ENCODE results near the gene VSIG10. TPM values are rescaled to one million over a fixed set of nuclear protein-coding genes. Genes with fewer than 3 reads are reported as not detected.
A peak's percentile ranks its signal among the peaks of the same experiment; 100 is the strongest.

Gene VSIG10
- total and polyA plus RNA-seq, 2 of the 13 experiments (the other 11 are each of a cell fraction or from before 2014, with no cell fraction given) = 25.6 to 42.5 TPM

DNA sequence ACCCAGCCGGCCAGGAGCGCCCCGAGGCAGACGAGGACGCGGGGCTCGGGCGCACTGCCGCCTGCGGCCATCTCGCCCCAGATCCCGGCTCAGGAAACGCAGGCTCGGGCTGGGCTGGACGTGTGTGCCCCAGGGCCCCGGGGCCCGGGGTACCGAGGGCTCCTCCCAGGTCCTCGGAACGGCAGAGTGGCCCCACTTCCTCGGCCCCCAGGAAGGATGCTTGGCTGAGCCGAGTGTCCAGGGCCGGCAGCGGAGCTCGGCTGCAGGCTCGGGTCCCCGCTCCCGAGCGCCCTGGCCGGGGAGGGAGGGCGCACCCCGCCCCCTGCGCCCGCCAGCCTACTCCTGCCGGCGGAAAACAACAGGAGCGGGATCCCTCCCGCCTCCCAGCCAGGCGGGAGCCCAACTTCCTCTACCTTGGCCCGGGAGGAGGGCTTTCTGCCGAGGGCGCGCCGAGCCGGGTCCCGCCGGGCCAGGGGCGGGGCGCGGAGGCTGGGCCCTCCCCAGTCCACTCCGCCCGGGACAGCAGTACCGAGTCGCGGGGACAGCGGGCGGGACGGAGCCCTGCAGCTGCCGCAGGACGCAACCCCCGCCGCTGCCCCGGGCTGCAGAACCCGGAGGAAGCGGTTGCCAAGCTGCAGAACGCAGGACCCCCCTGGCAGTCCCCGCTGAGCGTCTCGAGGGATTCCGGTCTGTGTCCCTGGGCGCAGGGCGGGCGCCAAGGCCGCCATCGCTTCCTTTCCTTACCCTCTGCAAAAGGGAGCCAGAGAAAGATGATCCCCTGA is at the start of gene VSIG10 (continued):
- TF ChIP-seq, protein P1, sequence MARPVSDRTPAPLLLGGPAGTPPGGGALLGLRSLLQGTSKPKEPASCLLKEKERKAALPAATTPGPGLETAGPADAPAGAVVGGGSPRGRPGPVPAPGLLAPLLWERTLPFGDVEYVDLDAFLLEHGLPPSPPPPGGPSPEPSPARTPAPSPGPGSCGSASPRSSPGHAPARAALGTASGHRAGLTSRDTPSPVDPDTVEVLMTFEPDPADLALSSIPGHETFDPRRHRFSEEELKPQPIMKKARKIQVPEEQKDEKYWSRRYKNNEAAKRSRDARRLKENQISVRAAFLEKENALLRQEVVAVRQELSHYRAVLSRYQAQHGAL (CRISPR knock-in tag; IDR thresholded peaks at IDR 0.05; ENCODE audit: not compliant biosample characterization) = no peak
- TF ChIP-seq, protein P2, sequence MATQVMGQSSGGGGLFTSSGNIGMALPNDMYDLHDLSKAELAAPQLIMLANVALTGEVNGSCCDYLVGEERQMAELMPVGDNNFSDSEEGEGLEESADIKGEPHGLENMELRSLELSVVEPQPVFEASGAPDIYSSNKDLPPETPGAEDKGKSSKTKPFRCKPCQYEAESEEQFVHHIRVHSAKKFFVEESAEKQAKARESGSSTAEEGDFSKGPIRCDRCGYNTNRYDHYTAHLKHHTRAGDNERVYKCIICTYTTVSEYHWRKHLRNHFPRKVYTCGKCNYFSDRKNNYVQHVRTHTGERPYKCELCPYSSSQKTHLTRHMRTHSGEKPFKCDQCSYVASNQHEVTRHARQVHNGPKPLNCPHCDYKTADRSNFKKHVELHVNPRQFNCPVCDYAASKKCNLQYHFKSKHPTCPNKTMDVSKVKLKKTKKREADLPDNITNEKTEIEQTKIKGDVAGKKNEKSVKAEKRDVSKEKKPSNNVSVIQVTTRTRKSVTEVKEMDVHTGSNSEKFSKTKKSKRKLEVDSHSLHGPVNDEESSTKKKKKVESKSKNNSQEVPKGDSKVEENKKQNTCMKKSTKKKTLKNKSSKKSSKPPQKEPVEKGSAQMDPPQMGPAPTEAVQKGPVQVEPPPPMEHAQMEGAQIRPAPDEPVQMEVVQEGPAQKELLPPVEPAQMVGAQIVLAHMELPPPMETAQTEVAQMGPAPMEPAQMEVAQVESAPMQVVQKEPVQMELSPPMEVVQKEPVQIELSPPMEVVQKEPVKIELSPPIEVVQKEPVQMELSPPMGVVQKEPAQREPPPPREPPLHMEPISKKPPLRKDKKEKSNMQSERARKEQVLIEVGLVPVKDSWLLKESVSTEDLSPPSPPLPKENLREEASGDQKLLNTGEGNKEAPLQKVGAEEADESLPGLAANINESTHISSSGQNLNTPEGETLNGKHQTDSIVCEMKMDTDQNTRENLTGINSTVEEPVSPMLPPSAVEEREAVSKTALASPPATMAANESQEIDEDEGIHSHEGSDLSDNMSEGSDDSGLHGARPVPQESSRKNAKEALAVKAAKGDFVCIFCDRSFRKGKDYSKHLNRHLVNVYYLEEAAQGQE (IDR thresholded peaks at IDR 0.05; ENCODE audit: borderline replicate concordance in 1 of 2, low read depth in 1 of 2, low read length in 2 of 2) = no peak; a peak in 2 of 4 replicates
- TF ChIP-seq, protein P3, sequence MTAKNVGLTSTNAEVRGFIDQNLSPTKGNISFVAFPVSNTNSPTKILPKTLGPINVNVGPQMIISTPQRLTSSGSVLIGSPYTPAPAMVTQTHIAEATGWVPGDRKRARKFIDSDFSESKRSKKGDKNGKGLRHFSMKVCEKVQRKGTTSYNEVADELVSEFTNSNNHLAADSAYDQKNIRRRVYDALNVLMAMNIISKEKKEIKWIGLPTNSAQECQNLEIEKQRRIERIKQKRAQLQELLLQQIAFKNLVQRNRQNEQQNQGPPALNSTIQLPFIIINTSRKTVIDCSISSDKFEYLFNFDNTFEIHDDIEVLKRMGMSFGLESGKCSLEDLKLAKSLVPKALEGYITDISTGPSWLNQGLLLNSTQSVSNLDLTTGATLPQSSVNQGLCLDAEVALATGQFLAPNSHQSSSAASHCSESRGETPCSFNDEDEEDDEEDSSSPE (CRISPR knock-in tag; IDR thresholded peaks at IDR 0.05) = peak; percentile 88
- no peak for TF ChIP-seq ZNF616 (CRISPR knock-in tag; IDR thresholded peaks at IDR 0.05; ENCODE audit: low read depth)
- TF ChIP-seq ZMYM4 (CRISPR knock-in tag; IDR thresholded peaks at IDR 0.05) = peak; percentile 68
- no peak for TF ChIP-seq PRPF4 (IDR thresholded peaks at IDR 0.05; ENCODE audit: low read depth, low read length, poor library complexity, severe bottlenecking)
- no peak for TF ChIP-seq CHD2 (IDR thresholded peaks at IDR 0.05; ENCODE audit: low read depth, low read length)
- TF ChIP-seq ZNF569 (CRISPR knock-in tag; IDR thresholded peaks at IDR 0.05; ENCODE audit: borderline replicate concordance) = no peak
- no peak for TF ChIP-seq MIXL1 (CRISPR knock-in tag; IDR thresholded peaks at IDR 0.05)
- TF ChIP-seq ZNF501 (CRISPR knock-in tag; IDR thresholded peaks at IDR 0.05) = peak; percentile 39; the same call in 1 of the 2 replicates
- TF ChIP-seq ELF3 (CRISPR knock-in tag; IDR thresholded peaks at IDR 0.05) = peak; percentile 84
- TF ChIP-seq, protein P4, sequence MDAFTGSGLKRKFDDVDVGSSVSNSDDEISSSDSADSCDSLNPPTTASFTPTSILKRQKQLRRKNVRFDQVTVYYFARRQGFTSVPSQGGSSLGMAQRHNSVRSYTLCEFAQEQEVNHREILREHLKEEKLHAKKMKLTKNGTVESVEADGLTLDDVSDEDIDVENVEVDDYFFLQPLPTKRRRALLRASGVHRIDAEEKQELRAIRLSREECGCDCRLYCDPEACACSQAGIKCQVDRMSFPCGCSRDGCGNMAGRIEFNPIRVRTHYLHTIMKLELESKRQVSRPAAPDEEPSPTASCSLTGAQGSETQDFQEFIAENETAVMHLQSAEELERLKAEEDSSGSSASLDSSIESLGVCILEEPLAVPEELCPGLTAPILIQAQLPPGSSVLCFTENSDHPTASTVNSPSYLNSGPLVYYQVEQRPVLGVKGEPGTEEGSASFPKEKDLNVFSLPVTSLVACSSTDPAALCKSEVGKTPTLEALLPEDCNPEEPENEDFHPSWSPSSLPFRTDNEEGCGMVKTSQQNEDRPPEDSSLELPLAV (CRISPR knock-in tag; conservative IDR thresholded peaks at IDR 0.05; ENCODE audit: low read depth) = no peak
- no peak for TF ChIP-seq MATR3 (CRISPR knock-in tag; IDR thresholded peaks at IDR 0.05)
- TF ChIP-seq ZNF766 (CRISPR knock-in tag; IDR thresholded peaks at IDR 0.05; ENCODE audit: borderline replicate concordance) = no peak; the same call in 1 of the 2 replicates
- 0 out of 2 replicates have a peak, but pooled peaks have one; percentile 16 for TF ChIP-seq ZNF878 (CRISPR knock-in tag; IDR thresholded peaks at IDR 0.05)
- TF ChIP-seq, protein P5, sequence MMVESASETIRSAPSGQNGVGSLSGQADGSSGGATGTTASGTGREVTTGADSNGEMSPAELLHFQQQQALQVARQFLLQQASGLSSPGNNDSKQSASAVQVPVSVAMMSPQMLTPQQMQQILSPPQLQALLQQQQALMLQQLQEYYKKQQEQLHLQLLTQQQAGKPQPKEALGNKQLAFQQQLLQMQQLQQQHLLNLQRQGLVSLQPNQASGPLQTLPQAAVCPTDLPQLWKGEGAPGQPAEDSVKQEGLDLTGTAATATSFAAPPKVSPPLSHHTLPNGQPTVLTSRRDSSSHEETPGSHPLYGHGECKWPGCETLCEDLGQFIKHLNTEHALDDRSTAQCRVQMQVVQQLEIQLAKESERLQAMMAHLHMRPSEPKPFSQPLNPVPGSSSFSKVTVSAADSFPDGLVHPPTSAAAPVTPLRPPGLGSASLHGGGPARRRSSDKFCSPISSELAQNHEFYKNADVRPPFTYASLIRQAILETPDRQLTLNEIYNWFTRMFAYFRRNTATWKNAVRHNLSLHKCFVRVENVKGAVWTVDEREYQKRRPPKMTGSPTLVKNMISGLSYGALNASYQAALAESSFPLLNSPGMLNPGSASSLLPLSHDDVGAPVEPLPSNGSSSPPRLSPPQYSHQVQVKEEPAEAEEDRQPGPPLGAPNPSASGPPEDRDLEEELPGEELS (CRISPR knock-in tag; IDR thresholded peaks at IDR 0.05) = peak; percentile 46; the same call in 1 of the 2 replicates
- no peak for TF ChIP-seq FOXJ3 (CRISPR knock-in tag; IDR thresholded peaks at IDR 0.05; ENCODE audit: borderline replicate concordance)
- TF ChIP-seq PAX8 (CRISPR knock-in tag; IDR thresholded peaks at IDR 0.05; ENCODE audit: borderline replicate concordance) = no peak
- peak; percentile 52; the same call in 1 of the 2 replicates for TF ChIP-seq ETV5 (CRISPR knock-in tag; IDR thresholded peaks at IDR 0.05; ENCODE audit: borderline replicate concordance)
